ENCODE measurements around the gene ACSL6. TPM values are rescaled to one million over a fixed set of nuclear protein-coding genes. Genes with fewer than 3 reads are reported as not detected.

The ACSL6 gene
- total RNA-seq, 1 donor from 2014 or later: 0.98 TPM

DNA sequence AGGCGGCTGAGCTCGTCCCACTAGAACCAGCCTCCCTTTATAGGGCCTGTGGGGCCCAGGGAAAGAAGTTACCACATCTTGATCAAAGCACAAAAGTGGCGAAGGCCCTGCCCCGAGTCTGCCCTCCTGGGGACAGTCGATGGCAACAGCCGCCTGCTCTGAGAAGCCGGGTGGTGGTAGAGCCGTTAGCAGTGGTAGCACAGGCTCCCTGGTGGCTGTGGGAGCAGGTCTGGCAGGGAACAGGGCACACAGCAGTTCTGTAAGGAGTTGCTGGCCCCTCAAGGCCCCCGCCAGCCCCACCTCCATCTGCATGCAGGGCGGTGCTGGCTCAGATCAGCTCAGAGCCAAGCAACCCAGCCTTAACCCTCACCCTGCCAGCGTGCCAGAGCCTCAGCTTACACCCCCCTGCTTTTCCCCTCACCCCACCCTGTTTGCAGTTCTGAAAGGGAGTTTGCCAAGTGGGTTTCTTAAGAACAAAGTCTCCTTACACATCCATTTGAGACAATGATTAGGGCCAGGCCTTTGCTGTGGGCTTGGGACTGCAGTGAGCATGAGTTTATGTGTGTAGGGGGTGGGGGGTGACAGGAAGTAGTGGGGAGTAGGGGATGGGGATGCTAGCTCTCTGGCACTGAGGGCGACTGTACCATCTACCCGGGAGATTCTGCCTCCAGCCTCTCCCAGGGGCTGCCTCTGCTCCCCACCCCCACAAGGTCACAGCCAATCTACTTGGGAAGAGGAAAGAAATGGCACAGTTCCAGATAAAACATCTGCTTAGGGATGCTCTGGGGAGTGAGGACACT is 11.8 kb downstream of the ACSL6 start:
- ATAC-seq (no peak), DNase-seq (peak; percentile 60)
- H3K27ac ChIP-seq: no peak overlapping the region
- H3K36me3 ChIP-seq: no peaks in the 10 kb centered on the region
- no peaks in the 10 kb centered on the region for H3K27me3 ChIP-seq
- intact Hi-C loops (cut with DNase I): loop anchor here (10.0 kb wide), 1 partner anchor 405 kb away; no protein-coding TSS in a partner anchor
- H3K4me1 ChIP-seq: peaks cover 12% of the 10 kb centered on the region
- H3K9me3 ChIP-seq: no peaks in the 10 kb centered on the region
- no peak overlapping the region for H3K4me3 ChIP-seq
- TF ChIP-seq, protein P1, sequence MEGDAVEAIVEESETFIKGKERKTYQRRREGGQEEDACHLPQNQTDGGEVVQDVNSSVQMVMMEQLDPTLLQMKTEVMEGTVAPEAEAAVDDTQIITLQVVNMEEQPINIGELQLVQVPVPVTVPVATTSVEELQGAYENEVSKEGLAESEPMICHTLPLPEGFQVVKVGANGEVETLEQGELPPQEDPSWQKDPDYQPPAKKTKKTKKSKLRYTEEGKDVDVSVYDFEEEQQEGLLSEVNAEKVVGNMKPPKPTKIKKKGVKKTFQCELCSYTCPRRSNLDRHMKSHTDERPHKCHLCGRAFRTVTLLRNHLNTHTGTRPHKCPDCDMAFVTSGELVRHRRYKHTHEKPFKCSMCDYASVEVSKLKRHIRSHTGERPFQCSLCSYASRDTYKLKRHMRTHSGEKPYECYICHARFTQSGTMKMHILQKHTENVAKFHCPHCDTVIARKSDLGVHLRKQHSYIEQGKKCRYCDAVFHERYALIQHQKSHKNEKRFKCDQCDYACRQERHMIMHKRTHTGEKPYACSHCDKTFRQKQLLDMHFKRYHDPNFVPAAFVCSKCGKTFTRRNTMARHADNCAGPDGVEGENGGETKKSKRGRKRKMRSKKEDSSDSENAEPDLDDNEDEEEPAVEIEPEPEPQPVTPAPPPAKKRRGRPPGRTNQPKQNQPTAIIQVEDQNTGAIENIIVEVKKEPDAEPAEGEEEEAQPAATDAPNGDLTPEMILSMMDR (IDR thresholded peaks at IDR 0.05): no peak

DNA sequence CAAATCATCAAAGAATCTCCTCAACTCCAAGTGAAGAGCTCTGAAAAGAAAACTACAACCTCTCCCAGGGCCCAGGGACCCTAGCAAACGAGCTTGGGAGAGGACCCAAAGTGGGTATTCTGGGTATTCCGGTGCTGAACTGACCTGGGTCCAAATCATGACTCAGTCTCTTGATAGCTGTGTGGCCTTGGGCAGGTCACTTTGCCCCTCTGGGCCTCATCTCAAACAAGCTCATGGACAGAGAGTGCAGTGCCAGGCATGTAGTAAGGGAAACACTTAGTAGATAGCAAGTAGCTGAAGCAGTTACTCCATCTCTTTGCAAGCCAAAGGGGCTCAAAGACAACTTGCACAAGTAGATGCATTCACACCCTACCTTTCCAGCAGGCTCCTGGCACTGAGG is 12.4 kb downstream of the ACSL6 start:
- intact Hi-C loops (cut with DNase I): no loop called here
- ATAC-seq (no peak), DNase-seq (no peak)
- TF ChIP-seq, protein P1 (IDR thresholded peaks at IDR 0.05): no peak
- Histone ChIP-seq H3K9me3 (no peaks in the 10 kb centered on the region), H3K4me3 (no peak overlapping the region), H3K36me3 (no peaks in the 10 kb centered on the region), H3K27me3 (no peaks in the 10 kb centered on the region), H3K27ac (no peak overlapping the region), H3K4me1 (peaks cover 12% of the 10 kb centered on the region)

DNA sequence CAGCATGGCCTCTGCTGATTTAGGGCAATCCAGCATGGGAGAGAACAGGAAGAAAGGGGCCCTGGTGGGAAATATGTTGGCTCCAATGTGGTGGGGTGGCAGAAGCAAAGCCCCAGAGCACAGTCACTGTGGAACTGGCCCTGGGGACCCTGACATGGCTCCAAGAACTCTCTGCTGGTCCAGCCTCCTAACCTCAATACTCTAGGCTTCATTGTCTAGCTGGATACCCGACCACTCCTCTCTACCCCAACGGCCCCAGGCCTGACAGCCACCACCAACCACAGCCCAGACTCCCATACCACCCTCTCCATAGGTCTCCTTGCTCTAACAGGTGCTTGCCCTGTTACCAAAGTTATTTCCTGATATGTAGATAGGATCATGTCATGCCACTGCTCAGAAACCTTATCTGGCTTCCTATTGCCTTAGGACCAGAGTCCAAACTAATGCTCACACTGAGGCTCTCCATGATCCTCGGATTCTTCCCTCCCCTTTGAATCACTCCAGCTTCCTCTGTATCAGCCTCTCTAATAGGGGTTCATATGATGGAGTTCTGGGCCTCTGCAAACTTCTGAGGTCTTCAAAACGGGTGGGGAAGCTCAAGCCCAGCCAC is 12.9 kb downstream of the ACSL6 start:
- intact Hi-C loops (cut with DNase I): no loop called here
- no peak overlapping the region for H3K27ac ChIP-seq
- ATAC-seq: no peak

DNA sequence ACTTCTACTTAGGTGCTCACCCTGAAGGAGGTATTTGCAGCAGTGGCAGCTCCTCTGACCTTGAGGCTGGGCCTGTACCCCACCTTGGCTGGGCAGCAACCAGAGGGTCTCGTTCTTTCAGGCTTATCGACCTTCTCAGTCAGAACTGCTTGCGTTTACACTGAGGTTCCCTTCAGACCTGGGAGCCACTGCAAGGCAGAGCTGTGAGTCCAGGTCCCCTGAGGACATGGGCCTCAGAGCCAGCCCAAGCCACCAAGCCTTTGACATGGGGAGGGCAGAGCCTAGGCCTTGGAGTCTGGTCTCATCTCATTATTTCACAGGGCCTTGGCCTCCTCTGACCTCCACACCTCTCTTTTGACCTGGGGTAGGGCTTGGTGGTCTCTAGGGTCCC is 13.7 kb downstream of the ACSL6 start:
- no peak for ATAC-seq
- Histone ChIP-seq H3K27me3 (no peaks in the 10 kb centered on the region), H3K27ac (no peak overlapping the region), H3K36me3 (no peaks in the 10 kb centered on the region), H3K4me3 (no peak overlapping the region), H3K4me1 (peaks cover 10% of the 10 kb centered on the region), H3K9me3 (no peaks in the 10 kb centered on the region)
- intact Hi-C loops (cut with DNase I): no loop called here
- DNase-seq: peak; percentile 25
- TF ChIP-seq, protein P1 (IDR thresholded peaks at IDR 0.05): no peak

More for the DNA sequence above, 12.9 kb downstream of the ACSL6 start:
- DNase-seq: peak; percentile 29
- Histone ChIP-seq H3K4me1 (peaks cover 12% of the 10 kb centered on the region), H3K36me3 (no peaks in the 10 kb centered on the region), H3K4me3 (no peak overlapping the region), H3K27me3 (no peaks in the 10 kb centered on the region), H3K9me3 (no peaks in the 10 kb centered on the region)
- TF ChIP-seq, protein P1 (IDR thresholded peaks at IDR 0.05): no peak

DNA sequence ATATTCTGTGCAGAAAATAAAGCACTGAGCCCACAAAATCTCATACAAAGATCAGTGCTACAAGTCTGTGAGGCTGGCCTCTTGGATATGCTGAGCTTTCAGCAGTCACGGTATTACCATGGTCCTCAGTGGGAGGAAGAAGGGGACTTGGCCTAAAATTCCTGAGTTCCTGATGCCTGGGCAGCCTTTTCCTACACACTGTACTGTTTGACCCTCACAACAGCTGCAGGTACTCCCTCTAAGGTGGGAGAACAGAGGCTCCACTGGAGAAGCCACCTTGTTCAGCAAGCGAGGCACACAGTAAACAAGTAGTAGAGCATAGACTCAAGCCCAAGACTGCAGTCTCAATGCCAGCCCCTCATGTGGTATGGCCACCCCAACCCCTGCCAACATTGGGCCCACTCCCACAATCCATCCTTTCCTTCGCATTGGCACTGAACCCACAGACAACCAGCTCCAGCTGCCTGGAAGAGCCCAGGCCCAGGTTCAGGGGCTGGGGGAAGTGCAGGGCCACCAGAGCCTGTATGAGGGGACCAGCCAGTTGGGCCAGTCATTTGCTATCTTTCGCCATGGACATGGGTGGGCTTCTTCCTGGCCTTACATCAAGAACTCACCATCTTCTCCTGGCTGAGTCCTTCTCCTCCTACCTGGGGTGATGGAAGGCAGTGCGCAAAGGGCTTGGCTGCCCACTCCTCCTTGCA is 14.3 kb downstream of the ACSL6 start:
- no peak for ATAC-seq
- intact Hi-C loops (cut with DNase I): no loop called here
- H3K27ac ChIP-seq: no peak overlapping the region
- H3K36me3 ChIP-seq: no peaks in the 10 kb centered on the region
- no peaks in the 10 kb centered on the region for H3K9me3 ChIP-seq
- DNase-seq: peak; percentile 43
- H3K27me3 ChIP-seq: no peaks in the 10 kb centered on the region
- peaks cover 8% of the 10 kb centered on the region for H3K4me1 ChIP-seq
- H3K4me3 ChIP-seq: no peak overlapping the region
- TF ChIP-seq, protein P1 (IDR thresholded peaks at IDR 0.05): no peak
